ENCODE measurements around the gene OSBPL3.
"Not testable (repeated sequence)": the region's sequence is repeated elsewhere in the genome, so short reads cannot be mapped to it uniquely, and the experiment has no call there.

The OSBPL3 gene

GRCh38 chr7:24920451-24921361 lies 59.3 kb downstream of the OSBPL3 start:
- no peak for DNase-seq (ENCODE audit: low read depth)

DNA sequence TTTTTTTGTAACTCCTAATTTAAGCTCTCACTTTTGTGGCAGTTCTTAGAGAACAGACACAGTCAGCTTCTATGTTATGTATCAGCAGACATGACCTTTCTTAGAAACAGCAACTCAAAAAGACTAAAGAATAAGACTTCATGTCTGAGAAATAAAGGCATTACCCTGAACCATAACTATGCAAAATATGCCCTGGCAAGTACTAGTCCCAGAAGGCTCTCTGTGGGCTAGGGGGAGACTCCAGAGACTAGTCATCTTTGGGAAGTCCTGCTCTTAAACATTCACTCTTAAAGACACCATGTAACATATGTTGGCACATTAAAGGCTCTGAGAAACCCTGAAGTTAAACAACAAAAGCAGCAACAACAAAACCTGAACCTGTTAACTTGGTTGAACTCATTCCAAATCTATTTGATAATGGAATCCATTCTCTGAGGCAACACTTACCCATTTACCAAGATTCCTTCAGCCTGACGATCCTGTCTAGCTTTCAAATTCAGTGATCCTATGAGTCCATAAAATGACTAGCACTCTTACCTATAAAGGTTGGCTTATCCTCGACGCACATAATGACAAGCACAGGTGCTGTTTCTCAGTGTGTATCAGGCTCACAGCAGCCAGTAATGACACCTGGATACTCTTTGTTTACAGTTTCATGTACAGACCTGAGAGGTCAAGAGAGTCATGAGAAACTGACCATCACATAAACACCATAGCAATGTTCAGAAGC lies 62.3 kb downstream of the OSBPL3 start:
- no peak for DNase-seq (ENCODE audit: low read depth)

GRCh38 chr7:24916463-24917040 lies 63.4 kb downstream of the OSBPL3 start:
- DNase-seq (ENCODE audit: low read depth), result no peak

DNA sequence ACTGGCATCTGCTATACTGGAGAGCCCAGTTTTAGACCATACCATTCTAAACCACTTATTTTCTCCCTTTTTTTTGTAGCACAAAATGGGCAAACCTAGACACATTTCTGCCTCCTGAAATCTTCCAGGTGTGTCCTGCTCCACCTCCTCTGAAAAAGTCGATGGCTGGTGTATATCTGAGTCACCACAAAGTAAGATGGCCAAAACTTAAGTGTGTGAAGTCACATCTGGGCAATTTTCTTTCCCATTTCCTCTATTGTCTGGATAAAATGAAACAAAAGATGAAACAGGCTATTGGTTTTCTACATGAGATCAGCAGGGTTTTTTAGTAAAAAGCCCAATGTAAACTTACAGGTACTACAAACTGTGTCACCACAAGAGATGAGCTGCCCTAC lies 65.5 kb downstream of the OSBPL3 start:
- DNase-seq (ENCODE audit: low read depth), result no peak

- no peak for DNase-seq (ENCODE audit: low read depth)
Observed at GRCh38 chr7:24913801-24914464, 66.0 kb downstream of the OSBPL3 start.

- no peak for DNase-seq (ENCODE audit: low read depth)
Observed at GRCh38 chr7:24912874-24913514, 67.0 kb downstream of the OSBPL3 start.

- no peak for DNase-seq (ENCODE audit: low read depth)
Observed at GRCh38 chr7:24912424-24912823, 67.6 kb downstream of the OSBPL3 start.

GRCh38 chr7:24911213-24911603 lies 68.8 kb downstream of the OSBPL3 start:
- DNase-seq (ENCODE audit: low read depth), result no peak

DNA sequence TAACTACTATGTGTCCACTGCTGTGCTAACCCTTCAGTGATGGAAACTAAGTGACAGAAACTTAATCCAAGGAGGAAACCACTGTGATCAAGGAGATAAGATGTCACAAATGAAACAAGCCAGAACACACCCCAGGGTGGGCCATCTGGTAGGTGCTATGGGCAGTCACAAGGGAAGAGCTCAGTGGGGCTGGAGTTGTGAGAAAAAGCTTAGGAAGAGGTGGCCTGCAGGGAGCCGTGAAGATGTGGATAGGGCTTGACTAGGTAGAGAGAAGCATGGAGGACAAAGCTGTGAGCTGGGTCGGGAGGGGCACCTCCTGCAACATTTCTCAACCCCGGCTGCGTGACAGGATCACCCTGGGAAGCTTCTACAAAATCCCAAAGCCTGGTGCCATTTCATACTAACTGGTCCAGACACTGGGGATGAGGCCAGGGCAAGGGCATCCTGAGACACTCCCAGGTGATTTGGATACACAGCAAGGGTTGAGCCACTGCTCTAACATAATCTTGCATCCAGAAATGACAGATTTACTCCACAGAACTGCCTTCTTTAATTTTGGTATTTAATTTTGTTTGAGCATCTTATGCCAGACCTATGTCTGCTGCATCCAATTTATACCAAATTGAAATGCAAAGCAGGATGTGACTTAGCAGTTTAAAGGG lies 69.3 kb downstream of the OSBPL3 start:
- DNase-seq (ENCODE audit: low read depth), result no peak

- no peak for DNase-seq (ENCODE audit: low read depth)
Observed at GRCh38 chr7:24908727-24909126, 71.3 kb downstream of the OSBPL3 start.

GRCh38 chr7:24908166-24908565 lies 71.8 kb downstream of the OSBPL3 start:
- DNase-seq (ENCODE audit: low read depth), result no peak

GRCh38 chr7:24907311-24907886 lies 72.6 kb downstream of the OSBPL3 start:
- DNase-seq (ENCODE audit: low read depth), result peak; percentile 21

DNA sequence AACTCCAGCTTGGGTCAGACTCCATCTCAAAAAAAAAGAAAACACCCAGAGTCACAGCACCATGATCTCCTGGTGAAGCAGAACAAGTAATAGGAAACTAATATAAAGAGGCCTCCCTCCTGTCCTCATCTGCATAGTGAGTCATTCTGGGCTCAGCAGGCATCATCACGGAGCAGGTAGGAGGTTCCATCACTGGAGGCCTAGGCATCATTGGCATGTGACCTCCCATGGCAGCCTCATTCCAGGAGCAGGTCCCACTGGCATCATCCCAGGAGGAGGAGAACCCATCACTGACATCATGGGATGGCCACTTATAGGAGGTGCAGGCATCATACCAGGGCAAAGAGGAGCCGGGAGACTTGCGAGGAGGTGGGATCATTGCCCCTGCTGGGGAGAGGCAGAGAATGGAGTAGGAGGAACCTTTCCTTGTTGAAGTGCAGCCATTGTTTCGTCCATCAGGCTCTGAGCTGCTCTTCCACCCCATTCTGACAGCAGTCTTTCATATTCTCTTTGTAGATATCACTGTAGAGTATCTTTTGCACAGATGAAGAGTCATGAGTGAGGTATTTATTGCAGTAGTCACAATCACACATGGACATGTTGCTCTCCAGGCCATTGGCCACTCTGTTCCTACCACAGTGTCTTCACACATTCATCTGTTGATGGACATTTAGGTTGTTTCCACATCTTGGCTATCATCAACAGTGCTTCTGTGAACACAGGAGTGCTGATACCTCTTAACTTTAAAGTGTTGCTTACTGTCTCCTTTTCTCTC lies 73.8 kb downstream of the OSBPL3 start:
- no peak for DNase-seq (ENCODE audit: low read depth)

GRCh38 chr7:24903992-24904391 lies 76.0 kb downstream of the OSBPL3 start:
- DNase-seq (ENCODE audit: low read depth), result not testable (repeated sequence)

- DNase-seq (ENCODE audit: low read depth), result no peak
Observed at GRCh38 chr7:24903559-24903958, 76.4 kb downstream of the OSBPL3 start.

GRCh38 chr7:24902931-24903330 lies 77.0 kb downstream of the OSBPL3 start:
- no peak for DNase-seq (ENCODE audit: low read depth)

- DNase-seq (ENCODE audit: low read depth), result no peak
Observed at GRCh38 chr7:24902276-24902675, 77.7 kb downstream of the OSBPL3 start.

- DNase-seq (ENCODE audit: low read depth), result no peak
Observed at GRCh38 chr7:24899905-24900304, 80.1 kb downstream of the OSBPL3 start.

GRCh38 chr7:24899161-24899560 lies 80.8 kb downstream of the OSBPL3 start:
- DNase-seq (ENCODE audit: low read depth), result no peak

- no peak for DNase-seq (ENCODE audit: low read depth)
Observed at GRCh38 chr7:24898691-24899090, 81.3 kb downstream of the OSBPL3 start.

All from T-helper 22 cell (primary cell).